Gastroesophageal sphincter (tissue), 4 donors: ENCODE data around the gene ERCC1. TPM values are rescaled to one million over a fixed set of nuclear protein-coding genes. Genes with fewer than 3 reads are reported as not detected.

Experiments used
- ATAC-seq: fragments of 150-250 bp; one replicate; pipeline ENCODE4 v1.9.1; 2016; ENCODE audit warnings: mild to moderate bottlenecking, moderate library complexity
- H3K27ac ChIP-seq, 4 donors: fragments of 200-600 bp; sonication (generic) in 3 of 4; 1 replicate in 3 of 4; 2 replicates in 1 of 4; pipeline ENCODE4 v1.5.1; 2016 to 2019
- H3K27me3 ChIP-seq: fragments of 200-600 bp; sonication (generic); one replicate; pipeline ENCODE4 v1.5.1; 2019
- H3K36me3 ChIP-seq, 2 donors: fragments of 200-600 bp; sonication (generic); one replicate each; pipeline ENCODE4 v1.5.1; 2019; ENCODE audit warnings: control low read depth in 1 of 2
- H3K4me1 ChIP-seq, 3 donors: fragments of 200-600 bp; sonication (generic); 1 replicate in 2 of 3; 2 replicates in 1 of 3; pipeline ENCODE4 v1.5.1; 2016 to 2019; ENCODE audit warnings: control low read depth in 2 of 3
- H3K4me3 ChIP-seq, 2 donors: fragments of 200-600 bp; sonication (generic); one replicate each; pipeline ENCODE4 v1.5.1; 2019; ENCODE audit warnings: mild to moderate bottlenecking in 1 of 2, moderate library complexity in 1 of 2
- H3K9me3 ChIP-seq, 3 donors: fragments of 200-600 bp; sonication (generic); one replicate each; pipeline ENCODE4 v1.5.1; 2017 to 2019; ENCODE audit warnings: control low read depth in 2 of 3
- EP300 ChIP-seq: sonication (generic); formaldehyde crosslinking; IDR thresholded peaks from one replicate; pipeline ENCODE4 v1.6.1; 2017; ENCODE audit warnings: antibody characterized with exemption, mild to moderate bottlenecking
- POLR2A ChIP-seq, 2 donors: fragments of 450-650 bp; IDR thresholded peaks; one replicate each; pipeline ENCODE4 v1.6.1; 2017; ENCODE audit warnings: antibody characterized with exemption in 2 of 2, mild to moderate bottlenecking in 2 of 2, moderate library complexity in 1 of 2
- POLR2AphosphoS5 ChIP-seq: sonication (generic); formaldehyde crosslinking; IDR thresholded peaks from one replicate; pipeline ENCODE4 v1.6.1; 2017; ENCODE audit warnings: antibody characterized with exemption
- WGBS, 2 donors: methylation state at CpG; one replicate each; pipeline ENCODE4 v1.1.5; 2018; ENCODE audit warnings: low coverage in 1 of 2; 5-methylcytosine and 5-hydroxymethylcytosine counted together
- total RNA-seq, 4 donors: library from RNA; depleted of rRNA; stranded (reverse); fragments of >200 nt; gene quantifications; one replicate each; pipeline ENCODE4 v1.1.0, GENCODE V29; 2016
- TF ChIP-seq, protein P1 (sequence below), 4 experiments: fragments of 200-600 bp in 2 of 4; fragments of 450-650 bp in 2 of 4; sonication (generic) in 1 of 4; IDR thresholded peaks; one replicate each; pipeline ENCODE4 v1.5.1; 2017 to 2019; ENCODE audit warnings: antibody characterized with exemption in 4 of 4, mild to moderate bottlenecking in 2 of 4, moderate library complexity in 2 of 4

ERCC1 gene
- total RNA-seq, 4 donors from 2014 or later: 52.7 to 84.6 (median 68.4) TPM

DNA sequence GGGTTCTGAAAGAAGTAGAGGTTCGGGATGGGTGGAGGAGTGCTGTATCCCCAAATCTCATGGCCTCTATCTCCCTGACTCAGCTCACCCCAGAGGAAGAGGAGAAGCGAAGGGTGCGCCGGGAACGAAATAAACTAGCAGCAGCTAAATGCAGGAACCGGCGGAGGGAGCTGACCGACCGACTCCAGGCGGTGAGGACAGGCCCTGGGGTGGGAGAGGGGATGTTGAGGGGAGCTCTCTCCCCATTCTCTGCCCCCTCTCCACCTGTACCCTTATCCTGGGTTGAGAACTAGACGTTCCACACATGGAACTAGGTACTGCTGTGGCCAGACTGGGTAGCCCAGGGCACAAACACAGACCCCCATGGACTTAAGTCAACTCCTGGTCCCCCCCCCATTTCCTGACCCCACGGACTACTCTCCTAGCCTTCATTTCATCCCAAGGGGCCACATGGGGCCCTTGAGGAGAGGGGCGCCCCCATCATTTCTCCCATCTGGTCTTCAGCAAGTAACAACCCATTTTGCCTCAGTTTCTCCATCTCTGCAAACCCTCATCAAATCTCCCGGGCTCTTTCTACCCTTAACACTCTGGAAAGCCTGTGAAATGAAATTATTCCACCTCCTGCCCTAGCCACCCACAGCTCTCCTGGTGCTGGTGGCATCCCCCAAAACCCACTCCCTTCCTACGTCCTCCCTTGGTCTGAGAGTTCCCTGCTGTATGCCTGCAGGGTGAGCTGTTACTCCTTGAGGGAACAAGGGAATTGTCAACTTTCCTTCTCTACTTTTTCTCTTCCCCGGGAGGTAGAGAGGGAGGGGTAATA, 47.6 kb upstream of the ERCC1 start:
- no peak overlapping the region for H3K4me3 ChIP-seq
- TF ChIP-seq POLR2A (IDR thresholded peaks at IDR 0.05) (no peak), EP300 (no peak), POLR2AphosphoS5 (no peak)
- TF ChIP-seq, protein P1, sequence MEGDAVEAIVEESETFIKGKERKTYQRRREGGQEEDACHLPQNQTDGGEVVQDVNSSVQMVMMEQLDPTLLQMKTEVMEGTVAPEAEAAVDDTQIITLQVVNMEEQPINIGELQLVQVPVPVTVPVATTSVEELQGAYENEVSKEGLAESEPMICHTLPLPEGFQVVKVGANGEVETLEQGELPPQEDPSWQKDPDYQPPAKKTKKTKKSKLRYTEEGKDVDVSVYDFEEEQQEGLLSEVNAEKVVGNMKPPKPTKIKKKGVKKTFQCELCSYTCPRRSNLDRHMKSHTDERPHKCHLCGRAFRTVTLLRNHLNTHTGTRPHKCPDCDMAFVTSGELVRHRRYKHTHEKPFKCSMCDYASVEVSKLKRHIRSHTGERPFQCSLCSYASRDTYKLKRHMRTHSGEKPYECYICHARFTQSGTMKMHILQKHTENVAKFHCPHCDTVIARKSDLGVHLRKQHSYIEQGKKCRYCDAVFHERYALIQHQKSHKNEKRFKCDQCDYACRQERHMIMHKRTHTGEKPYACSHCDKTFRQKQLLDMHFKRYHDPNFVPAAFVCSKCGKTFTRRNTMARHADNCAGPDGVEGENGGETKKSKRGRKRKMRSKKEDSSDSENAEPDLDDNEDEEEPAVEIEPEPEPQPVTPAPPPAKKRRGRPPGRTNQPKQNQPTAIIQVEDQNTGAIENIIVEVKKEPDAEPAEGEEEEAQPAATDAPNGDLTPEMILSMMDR (IDR thresholded peaks at IDR 0.05): no peak
- ATAC-seq: no peak
- 82 to 92% methylated on average over 2 to 13 of the region's 16 CpGs for WGBS, 2 donors
- peak overlapping the region in 1 of 4 donors; percentile 93 for H3K27ac ChIP-seq
- H3K36me3 ChIP-seq: no peaks in the 10 kb centered on the region
- no peaks in the 10 kb centered on the region for H3K9me3 ChIP-seq
- H3K4me1 ChIP-seq: peaks cover 2 to 37% (median 16%) of the 10 kb centered on the region in 3 donors
- H3K27me3 ChIP-seq: no peaks in the 10 kb centered on the region

DNA sequence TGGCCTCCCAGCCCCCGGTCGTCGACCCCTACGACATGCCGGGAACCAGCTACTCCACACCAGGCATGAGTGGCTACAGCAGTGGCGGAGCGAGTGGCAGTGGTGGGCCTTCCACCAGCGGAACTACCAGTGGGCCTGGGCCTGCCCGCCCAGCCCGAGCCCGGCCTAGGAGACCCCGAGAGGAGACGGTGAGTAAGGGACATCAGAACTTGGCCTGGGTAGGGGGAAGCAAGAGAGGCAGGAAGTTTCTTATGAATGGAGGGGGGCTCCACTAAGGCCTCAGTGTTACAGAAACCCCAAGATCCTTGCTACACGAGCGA, 47.0 kb upstream of the ERCC1 start:
- WGBS, 2 donors: 82 to 89% methylated on average over 2 to 7 of the region's 15 CpGs
- Histone ChIP-seq H3K27ac (peak overlapping the region in 1 of 4 donors; percentile 93), H3K36me3 (no peaks in the 10 kb centered on the region), H3K4me3 (no peak overlapping the region), H3K9me3 (no peaks in the 10 kb centered on the region), H3K4me1 (peaks cover 2 to 37% (median 16%) of the 10 kb centered on the region in 3 donors), H3K27me3 (no peaks in the 10 kb centered on the region)
- ATAC-seq: no peak
- no peak for TF ChIP-seq EP300
- TF ChIP-seq POLR2A (IDR thresholded peaks at IDR 0.05): no peak
- TF ChIP-seq POLR2AphosphoS5: no peak
- TF ChIP-seq, protein P1 (IDR thresholded peaks at IDR 0.05): no peak

DNA sequence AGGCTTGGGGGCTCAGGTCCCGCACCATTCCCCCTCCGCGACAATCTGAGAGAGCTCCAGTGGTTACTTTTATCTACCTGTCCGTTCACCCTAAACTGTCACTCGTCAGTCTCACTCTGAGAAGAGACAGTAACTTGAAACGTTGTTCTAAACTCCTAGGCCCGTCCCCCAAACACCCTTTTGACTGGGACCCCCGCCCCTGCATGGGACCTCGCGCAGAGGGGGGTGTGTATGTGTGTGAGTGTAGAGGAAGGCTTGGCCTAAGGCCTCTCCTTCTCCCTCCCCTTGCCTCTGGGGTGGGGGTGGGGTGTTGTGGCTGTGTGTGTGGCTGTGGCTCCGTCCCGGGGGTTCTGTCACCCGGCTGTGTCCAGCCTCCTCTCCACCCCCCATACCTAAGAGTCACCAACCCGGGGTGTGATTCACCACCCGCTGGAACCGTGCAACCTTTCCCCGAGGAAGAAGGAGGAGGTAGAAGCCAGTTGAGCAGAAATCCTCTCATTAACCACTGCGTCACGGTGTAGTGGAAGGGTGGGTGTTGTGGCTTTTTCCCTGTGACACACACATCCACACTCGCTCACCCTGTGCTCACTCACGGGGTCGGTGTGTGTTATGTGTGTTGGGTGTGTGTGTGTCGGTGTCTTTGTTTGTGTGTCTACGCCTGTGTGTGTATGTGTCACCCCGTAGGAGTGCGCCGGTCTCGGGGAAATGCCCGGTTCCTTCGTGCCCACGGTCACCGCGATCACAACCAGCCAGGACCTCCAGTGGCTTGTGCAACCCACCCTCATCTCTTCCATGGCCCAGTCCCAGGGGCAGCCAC, 46.4 kb upstream of the ERCC1 start:
- Histone ChIP-seq H3K27ac (peak overlapping the region; percentile 88 to 97 (median 94)), H3K36me3 (no peaks in the 10 kb centered on the region), H3K4me3 (peak overlapping the region; percentile 59 to 67), H3K27me3 (no peaks in the 10 kb centered on the region), H3K9me3 (no peaks in the 10 kb centered on the region), H3K4me1 (peaks cover 2 to 37% (median 16%) of the 10 kb centered on the region in 3 donors)
- TF ChIP-seq EP300 (no peak), POLR2A (IDR thresholded peaks at IDR 0.05) (peak in 1 of 2 donors; percentile 6), POLR2AphosphoS5 (peak; percentile 10)
- no peak for ATAC-seq
- no CpG with 5 or more reads among the region's 33 CpGs for WGBS, 2 donors

DNA sequence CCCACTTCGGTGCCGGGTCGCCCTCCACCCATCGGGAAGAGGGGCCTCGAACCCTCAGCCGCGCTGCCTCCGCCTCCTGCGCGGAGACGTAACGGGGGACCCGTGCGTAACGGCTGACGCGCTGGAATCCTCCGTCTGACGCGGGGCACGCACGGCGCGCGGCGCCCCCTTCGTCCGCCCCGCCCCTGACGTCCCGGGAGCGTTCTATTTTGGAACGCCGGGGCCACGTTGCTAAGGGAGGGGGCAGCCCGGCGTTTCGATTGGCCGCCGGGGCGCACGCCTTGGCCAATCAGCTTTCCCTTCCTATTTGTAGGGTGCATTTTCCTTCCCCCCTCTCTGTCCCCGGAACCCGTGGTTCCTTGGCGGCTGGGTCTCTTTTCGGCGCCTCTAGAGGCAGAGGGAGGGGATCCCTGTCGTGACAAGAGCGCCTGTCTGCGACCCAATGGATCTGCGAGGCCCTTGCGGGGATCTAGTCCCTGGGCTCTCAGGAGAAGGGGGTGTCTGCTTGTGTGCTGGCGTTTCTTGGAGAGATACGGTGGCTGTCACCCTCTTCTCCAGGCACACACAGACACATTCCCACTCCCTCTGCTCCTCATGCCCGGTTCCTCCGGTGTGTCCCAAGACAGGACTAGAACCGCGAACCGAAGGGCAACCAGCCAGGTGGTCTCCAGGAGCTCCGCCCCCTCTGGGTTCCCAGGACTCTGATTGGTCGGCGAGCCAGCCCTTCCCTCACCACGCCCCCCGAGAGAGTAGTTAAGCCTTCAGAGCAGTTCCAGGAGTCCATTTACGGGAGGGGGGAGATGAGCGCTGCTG, 45.6 kb upstream of the ERCC1 start:
- peak; percentile 86 for ATAC-seq
- Histone ChIP-seq H3K27me3 (no peaks in the 10 kb centered on the region), H3K9me3 (no peaks in the 10 kb centered on the region), H3K27ac (peak overlapping the region; percentile 88 to 97 (median 94)), H3K4me1 (peaks cover 2 to 37% (median 16%) of the 10 kb centered on the region in 3 donors), H3K36me3 (no peaks in the 10 kb centered on the region), H3K4me3 (peak overlapping the region; percentile 59 to 67)
- TF ChIP-seq POLR2A (IDR thresholded peaks at IDR 0.05) (peak; percentile 57 to 67), EP300 (peak; percentile 98), POLR2AphosphoS5 (peak; percentile 82)
- TF ChIP-seq, protein P1 (IDR thresholded peaks at IDR 0.05): peak in 2 of 4 experiments; percentile 9 to 27
- WGBS, 2 donors: 0% methylated on average over 2 of the region's 66 CpGs; no CpG with 5 or more reads in 1 of the 2 donors

DNA sequence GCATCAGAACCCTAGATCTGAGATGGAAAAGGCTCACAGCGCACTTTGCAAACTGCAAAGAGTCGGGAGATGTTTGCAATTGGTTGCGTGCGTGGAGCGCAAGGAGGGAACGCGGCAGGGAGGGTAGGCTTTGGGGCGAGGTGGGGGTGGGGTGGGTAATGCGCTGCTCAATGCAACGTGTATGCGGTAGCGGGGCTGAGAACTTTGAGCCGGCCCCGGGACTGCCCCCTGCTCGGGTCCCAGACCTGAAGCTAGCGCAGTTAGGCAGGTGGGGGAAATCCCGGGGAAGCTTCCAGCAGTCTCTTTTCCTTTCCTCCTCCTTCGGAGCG, 45.0 kb upstream of the ERCC1 start:
- Histone ChIP-seq H3K4me1 (peaks cover 2 to 37% (median 16%) of the 10 kb centered on the region in 3 donors), H3K27ac (peak overlapping the region; percentile 88 to 97 (median 94)), H3K36me3 (no peaks in the 10 kb centered on the region), H3K9me3 (no peaks in the 10 kb centered on the region), H3K27me3 (no peaks in the 10 kb centered on the region), H3K4me3 (peak overlapping the region; percentile 59 to 67)
- no peak for TF ChIP-seq POLR2AphosphoS5
- TF ChIP-seq, protein P1 (IDR thresholded peaks at IDR 0.05): no peak
- 0% methylated on average over 5 of the region's 19 CpGs for WGBS, 2 donors
- ATAC-seq: no peak
